Gastroesophageal sphincter (tissue), 3 donors: ENCODE data around the gene ESCO1.

Experiments used
- CTCF ChIP-seq, 4 experiments: fragments of 200-600 bp in 2 of 4; fragments of 450-650 bp in 2 of 4; sonication (generic) in 1 of 4; IDR thresholded peaks; one replicate each; pipeline ENCODE4 v1.5.1; 2017 to 2019; ENCODE audit warnings: antibody characterized with exemption in 4 of 4, mild to moderate bottlenecking in 2 of 4, moderate library complexity in 2 of 4
- POLR2A ChIP-seq, 2 donors: fragments of 450-650 bp; IDR thresholded peaks; one replicate each; pipeline ENCODE4 v1.6.1; 2017; ENCODE audit warnings: antibody characterized with exemption in 2 of 2, mild to moderate bottlenecking in 2 of 2, moderate library complexity in 1 of 2
- POLR2AphosphoS5 ChIP-seq: sonication (generic); formaldehyde crosslinking; IDR thresholded peaks from one replicate; pipeline ENCODE4 v1.6.1; 2017; ENCODE audit warnings: antibody characterized with exemption

GRCh38 chr18:21496277-21496835 lies 104.1 kb downstream of the ESCO1 start:
- TF ChIP-seq CTCF (IDR thresholded peaks at IDR 0.05) (no peak), POLR2A (IDR thresholded peaks at IDR 0.05) (no peak), POLR2AphosphoS5 (no peak)
